Measurements from ENCODE around the gene SORCS2. TPM values are rescaled to one million over a fixed set of nuclear protein-coding genes. Genes with fewer than 3 reads are reported as not detected.

Gene SORCS2
- total and polyA plus RNA-seq, 2 of the 4 experiments (the other 2 are of a cell fraction), result 0.36 to 0.62 TPM

DNA sequence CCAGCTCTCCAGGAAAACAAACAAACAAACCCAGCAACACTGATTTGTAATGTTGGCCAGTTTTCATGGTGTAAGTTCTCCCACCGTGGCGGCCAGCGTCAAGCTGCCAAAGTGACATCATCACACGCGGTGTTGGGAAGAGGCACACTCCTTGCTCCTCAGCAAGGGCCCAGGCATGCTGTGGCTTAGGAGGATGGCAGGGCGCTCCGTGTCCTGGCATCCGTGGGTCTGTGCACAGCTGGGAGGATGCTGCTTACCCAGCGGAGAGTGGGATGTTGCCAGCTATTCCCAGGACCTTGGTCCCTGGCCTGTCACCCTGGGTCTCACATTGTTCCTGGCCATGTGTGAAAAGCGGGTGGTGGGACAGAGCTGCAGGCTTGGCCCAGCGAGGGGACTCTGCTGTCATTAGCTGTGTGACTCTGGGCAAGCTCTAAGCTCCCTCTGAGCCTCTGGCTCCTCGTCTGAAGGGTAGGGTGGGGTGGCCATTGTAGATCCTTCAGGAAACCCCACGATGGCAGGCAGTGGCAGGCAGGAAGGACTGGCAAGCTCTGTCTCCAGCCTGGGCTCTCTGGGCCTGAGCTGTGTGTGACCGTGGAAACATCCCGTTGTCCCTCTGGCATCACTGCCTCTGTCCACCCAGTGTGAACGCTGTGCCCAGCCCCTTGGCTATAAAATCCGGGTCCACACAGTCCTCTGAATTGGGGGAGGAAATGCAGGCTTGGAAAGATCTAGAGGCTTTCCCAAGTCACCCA, 231.6 kb downstream of the SORCS2 start:
- CTCF ChIA-PET, result no interaction called here
- BruUV-seq (replicated peaks), result no TSS peak

More for the DNA sequence above, 231.6 kb downstream of the SORCS2 start:
- H4K91ac ChIP-seq (ENCODE audit: insufficient read depth, low read depth, low read length), result no peak overlapping the region
- no peak overlapping the region for H2BK5ac ChIP-seq (ENCODE audit: low read depth, low read length, poor library complexity, severe bottlenecking)
- no peak overlapping the region for H3K4ac ChIP-seq (ENCODE audit: low read depth, low read length)
- H3K4me2 ChIP-seq (ENCODE audit: low read depth, low read length), result no peak overlapping the region
- in situ Hi-C loops (cut with MboI; ENCODE audit: low sequenced_read_pairs) (no loop called here), intact Hi-C loops (cut with micrococcal nuclease) (no loop called here), dilution Hi-C loops (cut with HindIII; ENCODE audit: low sequenced_read_pairs, unreplicated experiment) (no loop called here)
- no peak overlapping the region for H4K5ac ChIP-seq (ENCODE audit: low read depth, low read length)
- 74% methylated on average over 11 of the region's 17 CpGs; no CpG with 5 or more reads in 1 of the 2 experiments for WGBS, 2 experiments (ENCODE audit: extremely low coverage in 2 of 2, insufficient read length in 1 of 2)
- H3K27ac ChIP-seq (ENCODE audit: insufficient read depth, low read length), result no peak overlapping the region
- no peak overlapping the region for H3K56ac ChIP-seq (ENCODE audit: extremely low read depth, insufficient read depth, low read length)
- no peak overlapping the region for H3K14ac ChIP-seq (replicated peaks; ENCODE audit: low read depth, low read length)
- H2BK120ac ChIP-seq (ENCODE audit: low read depth, low read length), result no peak overlapping the region
- ATAC-seq (ENCODE audit: low read depth) (no peak), DNase-seq (no peak)
- H3K4me1 ChIP-seq (ENCODE audit: control insufficient read depth, insufficient read depth, low read length), result no peaks in the 10 kb centered on the region
- POLR2A ChIA-PET (ENCODE audit: unreplicated experiment), result no interaction called here
- no peak overlapping the region for H4K8ac ChIP-seq (ENCODE audit: low read depth in 2 of 2, low read length in 2 of 2)
- no peak overlapping the region for H2BK15ac ChIP-seq (ENCODE audit: low read depth, low read length)
- H3K79me1 ChIP-seq (ENCODE audit: low read depth in 1 of 2, low read length in 2 of 2), result no peaks in the 10 kb centered on the region
- TF ChIP-seq MXI1 (IDR thresholded peaks at IDR 0.05; ENCODE audit: borderline replicate concordance, low read depth, low read length), result no peak
- TF ChIP-seq POLR2A (IDR thresholded peaks at IDR 0.05; ENCODE audit: low read depth, low read length), result no peak
- no peaks in the 10 kb centered on the region for H3K9me1 ChIP-seq (ENCODE audit: insufficient read depth, low read length)
- peaks cover 19% of the 10 kb centered on the region; the same call in 1 of the 2 replicates for H3K27me3 ChIP-seq (ENCODE audit: control insufficient read depth, insufficient read depth, low read length)
- H3K9ac ChIP-seq (ENCODE audit: low read depth, low read length), result no peak overlapping the region
- H3K4me3 ChIP-seq (ENCODE audit: insufficient read depth, low read depth, low read length), result no peak overlapping the region
- no peaks in the 10 kb centered on the region for H3K36me3 ChIP-seq (ENCODE audit: control insufficient read depth, insufficient read depth, low read length)
- no peak overlapping the region for H2AK9ac ChIP-seq (replicated peaks; ENCODE audit: low read depth, low read length, poor library complexity)
- H4K20me1 ChIP-seq (ENCODE audit: insufficient read depth, low read length), result no peaks in the 10 kb centered on the region
- no peak overlapping the region for H2AK5ac ChIP-seq (ENCODE audit: low read depth, low read length)
- no peak overlapping the region for H2BK20ac ChIP-seq (ENCODE audit: low read depth, low read length)
- no peak overlapping the region for H2AFZ ChIP-seq (replicated peaks; ENCODE audit: low read length, poor library complexity)
- H3K23ac ChIP-seq (ENCODE audit: low read depth, low read length), result no peak overlapping the region
- H3K18ac ChIP-seq (ENCODE audit: low read depth, low read length), result no peak overlapping the region
- H3K9me3 ChIP-seq (ENCODE audit: control insufficient read depth, insufficient read depth, low read length), result no peaks in the 10 kb centered on the region
